Endothelial cell of umbilical vein (primary cell): ENCODE results near the gene UBE2QL1. TPM values are rescaled to one million over a fixed set of nuclear protein-coding genes. Genes with fewer than 3 reads are reported as not detected.

ENCODE experiments used
- BruUV-seq: library from RNA; stranded (reverse); fragments of 400-500 nt; replicated peaks from 2 replicates; lab custom pipeline; 2021; lab: Mats Ljungman, UMichigan
- CTCF ChIA-PET: fragments of 300-600, 350-600 bp; sonication (Branson Sonifier 250); formaldehyde crosslinking; loops from one replicate; lab custom pipeline; 2021; ENCODE audit warnings: antibody characterized with exemption, inconsistent platforms; lab: Charles Lee
- POLR2A ChIA-PET: fragments of 300-600, 350-600 bp; sonication (Branson Sonifier 250); formaldehyde crosslinking; loops from one replicate; lab custom pipeline; 2021; ENCODE audit warnings: antibody characterized with exemption, inconsistent platforms; lab: Charles Lee
- DNase-seq: peaks from one replicate; pipeline ENCODE4 v3.0.0-alpha.2; 2011; ENCODE audit warnings: low read depth, low spot score
- FAIRE-seq: peaks from 2 replicates; lab custom pipeline; 2011; peaks lifted over from hg19 to GRCh38; lab: Jason Lieb, UNC
- H2AFZ ChIP-seq: 2 replicates; pipeline ENCODE4 v1.6.0; 2012; ENCODE audit warnings: low read depth, low read length, control low read depth, inconsistent platforms
- H3K27ac ChIP-seq: 2 replicates; pipeline ENCODE4 v1.5.1; 2011; ENCODE audit warnings: low read depth, mild to moderate bottlenecking, control low read depth, low read length, moderate library complexity; ENCODE audit not compliant: insufficient read depth
- H3K27me3 ChIP-seq, 2 experiments: 2 replicates each; pipeline versions ENCODE4 v1.6.0 to v1.6.1; 2011; ENCODE audit warnings: low read length in 2 of 2, mixed read lengths in 1 of 2; ENCODE audit not compliant: control insufficient read depth in 2 of 2, insufficient read depth in 2 of 2
- H3K36me3 ChIP-seq, 2 experiments: 2 replicates in 1 of 2; 3 replicates in 1 of 2; pipeline ENCODE4 v1.5.1; 2011; ENCODE audit warnings: low read length in 2 of 2, mild to moderate bottlenecking in 1 of 2, moderate library complexity in 1 of 2; ENCODE audit not compliant: control insufficient read depth in 2 of 2, insufficient read depth in 2 of 2; ENCODE audit errors: extremely low read depth in 1 of 2
- H3K4me1 ChIP-seq: 3 replicates; pipeline ENCODE4 v1.5.1; 2011; ENCODE audit warnings: mild to moderate bottlenecking, low read length; ENCODE audit not compliant: control insufficient read depth, insufficient read depth; ENCODE audit errors: extremely low read depth
- H3K4me2 ChIP-seq: 2 replicates; pipeline ENCODE4 v1.6.1; 2011; ENCODE audit warnings: low read length, control low read depth, mixed read lengths; ENCODE audit not compliant: insufficient read depth
- H3K4me3 ChIP-seq, 3 experiments: fragments of 200-600 bp in 1 of 3; sonication (generic), shearing (Covaris generic) in 1 of 3; replicated peaks in 1 of 3; 2 replicates each; pipeline ENCODE4 v1.5.1; 2011 to 2016; ENCODE audit warnings: control low read depth in 3 of 3, low read length in 3 of 3, mild to moderate bottlenecking in 2 of 3, inconsistent platforms in 1 of 3, low read depth in 1 of 3, moderate library complexity in 1 of 3; ENCODE audit not compliant: insufficient read depth in 1 of 3
- H3K79me2 ChIP-seq: 2 replicates; pipeline ENCODE4 v1.6.0; 2012; ENCODE audit warnings: low read length, inconsistent platforms; ENCODE audit not compliant: control insufficient read depth, insufficient read depth
- H3K9ac ChIP-seq: replicated peaks from 2 replicates; pipeline ENCODE3; 2011; ENCODE audit warnings: low read length, control low read depth; ENCODE audit not compliant: insufficient read depth; ENCODE audit errors: extremely low read depth
- H3K9me1 ChIP-seq: replicated peaks from 3 replicates; pipeline ENCODE4 v1.6.0; 2011; ENCODE audit warnings: mild to moderate bottlenecking, low read length; ENCODE audit not compliant: control insufficient read depth, insufficient read depth; ENCODE audit errors: extremely low read depth
- H3K9me3 ChIP-seq: replicated peaks from 2 replicates; pipeline ENCODE4 v1.5.1; 2012; ENCODE audit warnings: low read length, inconsistent platforms; ENCODE audit not compliant: control insufficient read depth, insufficient read depth
- H4K20me1 ChIP-seq: replicated peaks from 2 replicates; pipeline ENCODE3; 2011; ENCODE audit warnings: mild to moderate bottlenecking, low read length; ENCODE audit not compliant: control insufficient read depth, insufficient read depth; ENCODE audit errors: extremely low read depth
- CTCF ChIP-seq, 2 donors: IDR thresholded peaks; 1 replicate in 1 of 2; 2 replicates in 1 of 2; pipeline ENCODE4 v1.5.1; 2011; ENCODE audit warnings: low read length in 2 of 2, mild to moderate bottlenecking in 2 of 2, moderate library complexity in 2 of 2, control low read depth in 1 of 2, inconsistent platforms in 1 of 2, low read depth in 1 of 2; ENCODE audit not compliant: insufficient read depth in 1 of 2; ENCODE audit errors: extremely low read depth in 1 of 2
- EZH2 ChIP-seq: IDR thresholded peaks from 2 replicates; pipeline ENCODE4 v1.6.1; 2012; ENCODE audit warnings: borderline replicate concordance, low read depth, mild to moderate bottlenecking, moderate library complexity, low read length, inconsistent platforms; ENCODE audit not compliant: severe bottlenecking
- FOS ChIP-seq: IDR thresholded peaks from 2 replicates; pipeline ENCODE4 v1.6.1; 2011; ENCODE audit warnings: mild to moderate bottlenecking, low read length, moderate library complexity, borderline replicate concordance; ENCODE audit not compliant: insufficient read depth
- GATA2 ChIP-seq: IDR thresholded peaks from 2 replicates; pipeline ENCODE4 v1.7.0; 2011; ENCODE audit warnings: low read depth, mild to moderate bottlenecking, moderate library complexity, mixed read lengths, low read length; ENCODE audit not compliant: insufficient read length, insufficient read depth
- MAX ChIP-seq: IDR thresholded peaks from 2 replicates; pipeline ENCODE4 v1.6.1; 2011; ENCODE audit not compliant: insufficient read depth, insufficient read length
- MYC ChIP-seq: IDR thresholded peaks from one replicate; pipeline ENCODE4 v1.6.1; 2011; ENCODE audit warnings: mild to moderate bottlenecking, low read depth, low read length
- POLR2A ChIP-seq: IDR thresholded peaks from 2 replicates; pipeline ENCODE4 v1.6.1; 2012; ENCODE audit warnings: low read depth, mild to moderate bottlenecking, control low read depth, low read length
- POLR2AphosphoS5 ChIP-seq: IDR thresholded peaks from 2 replicates; pipeline ENCODE4 v1.6.1; 2012; ENCODE audit warnings: low read depth, mild to moderate bottlenecking, control low read depth, low read length, moderate library complexity; ENCODE audit not compliant: insufficient read depth
- dilution Hi-C: fragments of 300-500 bp; cut with MboI; formaldehyde crosslinking; loops from one replicate; pipeline ENCODE4 v1.15.0; 2019; ENCODE audit warnings: low sequenced_read_pairs; ENCODE audit not compliant: extremely low pct_ligation_motif_present
- intact Hi-C: fragments of 100-400 bp; cut with micrococcal nuclease; formaldehyde crosslinking; loops from one replicate; pipeline ENCODE4 v1.10.0; 2022
- polyA plus RNA-seq, 4 experiments: library from polyadenylated mRNA; depleted of rRNA in 3 of 4; stranded (reverse) in 3 of 4; unstranded in 1 of 4; fragments of >200 nt; gene quantifications; 2 replicates each; pipeline versions ENCODE4 v1.2.1 to v1.2.3, GENCODE V29; 2011 to 2012; ENCODE audit warnings: missing spikeins in 1 of 4
- total RNA-seq: library from RNA; stranded (reverse); gene quantifications from 2 replicates; pipeline ENCODE4 v1.2.3, GENCODE V29; 2021

The UBE2QL1 gene
- total and polyA plus RNA-seq, 2 donors (not counting 3 experiments of a cell fraction or from before 2014, with no cell fraction given): 0.04 to 0.15 TPM

GRCh38 chr5:6471252-6471651 lies 22.6 kb downstream of the UBE2QL1 start:
- Histone ChIP-seq H2AFZ (no peak overlapping the region), H3K4me1 (no peaks in the 10 kb centered on the region), H3K9me3 (no peaks in the 10 kb centered on the region), H3K9me1 (no peaks in the 10 kb centered on the region), H3K9ac (no peak overlapping the region), H3K79me2 (no peaks in the 10 kb centered on the region), H3K4me2 (no peak overlapping the region), H3K27ac (no peak overlapping the region), H4K20me1 (no peaks in the 10 kb centered on the region), H3K27me3 (no peaks in the 10 kb centered on the region), H3K4me3 (no peak overlapping the region), H3K36me3 (no peaks in the 10 kb centered on the region)
- DNase-seq (no peak), FAIRE-seq (no peak)
- ChIA-PET POLR2A (no interaction called here), CTCF (no interaction called here)
- no peak for TF ChIP-seq MYC
- no peak for TF ChIP-seq CTCF (IDR thresholded peaks at IDR 0.05; ENCODE audit: extremely low read depth in 1 of 2, insufficient read depth in 1 of 2, low read depth in 1 of 2, low read length in 2 of 2)
- TF ChIP-seq EZH2: no peak
- no peak for TF ChIP-seq GATA2
- no peak for TF ChIP-seq FOS
- TF ChIP-seq MAX: no peak
- no peak for TF ChIP-seq POLR2AphosphoS5
- TF ChIP-seq POLR2A: no peak
- intact Hi-C loops (no loop called here), dilution Hi-C loops (no loop called here)
- no TSS peak for BruUV-seq
